ENCODE measurements around the gene ZBTB11. TPM values are rescaled to one million over a fixed set of nuclear protein-coding genes. Genes with fewer than 3 reads are reported as not detected.
A peak's percentile ranks its signal among the peaks of the same experiment; 100 is the strongest.

ZBTB11 gene
- total and polyA plus RNA-seq, 2 donors (not counting 3 experiments of a cell fraction or from before 2014, with no cell fraction given) = 4.2 to 15.8 TPM

DNA sequence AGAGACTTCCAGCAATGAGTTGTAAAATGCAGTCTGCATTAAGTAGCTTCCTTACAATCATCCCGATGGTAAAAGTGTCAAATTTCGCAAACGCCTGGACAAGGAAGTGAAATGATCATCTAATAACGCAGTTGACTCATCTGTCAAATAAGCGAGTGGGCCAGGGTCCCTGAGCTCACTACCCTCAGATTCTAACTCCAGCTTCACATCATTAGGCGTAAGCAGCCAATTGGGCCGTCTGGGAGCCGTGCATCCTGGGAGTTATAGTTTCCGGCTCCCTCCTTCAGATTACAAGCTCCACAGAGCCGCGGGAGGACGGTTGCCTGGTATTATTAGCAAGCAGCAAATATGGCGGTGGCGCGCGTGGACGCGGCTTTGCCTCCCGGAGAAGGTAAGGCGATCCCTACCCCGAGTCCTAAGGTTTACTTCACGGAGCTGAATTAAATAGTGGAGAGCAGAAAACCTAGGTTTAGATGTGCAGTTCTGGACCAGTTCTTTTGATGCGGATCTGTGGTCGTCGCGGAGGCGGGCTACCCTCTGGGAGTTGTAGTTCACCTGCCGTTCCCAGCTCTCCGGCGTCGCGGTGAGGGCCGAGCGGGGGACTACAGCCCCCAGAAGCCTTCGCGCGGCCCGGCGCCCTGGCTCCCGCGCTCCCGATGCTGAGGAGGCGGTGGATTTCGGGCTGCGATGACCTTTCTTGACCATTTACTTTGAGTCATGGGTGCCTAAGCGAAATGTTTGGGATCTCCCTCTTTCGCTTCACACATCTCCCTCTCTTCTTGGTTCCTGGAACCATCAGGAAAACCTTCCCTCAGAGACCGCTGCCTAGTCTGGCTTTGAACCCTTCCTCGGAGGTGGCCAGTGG, 47.6 kb upstream of the ZBTB11 start, which contains the start of gene CEP97:
Gene CEP97 (plus strand): TSS at position 286 of the 865 bp plus-strand sequence. CDS start 63 bp downstream, at position 349.
- no peaks in the 10 kb centered on the region for H3K9me3 ChIP-seq (replicated peaks; ENCODE audit: control insufficient read depth, insufficient read depth, low read length)
- TF ChIP-seq, protein P1, sequence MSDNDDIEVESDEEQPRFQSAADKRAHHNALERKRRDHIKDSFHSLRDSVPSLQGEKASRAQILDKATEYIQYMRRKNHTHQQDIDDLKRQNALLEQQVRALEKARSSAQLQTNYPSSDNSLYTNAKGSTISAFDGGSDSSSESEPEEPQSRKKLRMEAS (IDR thresholded peaks at IDR 0.05; ENCODE audit: insufficient read depth, insufficient read length) = no peak
- TF ChIP-seq POLR2A (IDR thresholded peaks at IDR 0.05; ENCODE audit: low read depth, low read length) (peak; percentile 72), FOS (IDR thresholded peaks at IDR 0.05; ENCODE audit: borderline replicate concordance, insufficient read depth, low read length) (peak; percentile 25)
- H3K79me2 ChIP-seq (ENCODE audit: control insufficient read depth, insufficient read depth, low read length) = peaks cover 18% of the 10 kb centered on the region
- H3K27ac ChIP-seq (ENCODE audit: insufficient read depth, low read depth, low read length) = peak within 1 kb of the TSS; percentile 53
- peaks cover 0 to 7% of the 10 kb centered on the region in 2 experiments for H3K36me3 ChIP-seq (ENCODE audit: control insufficient read depth in 2 of 2, extremely low read depth in 1 of 2, insufficient read depth in 2 of 2, low read length in 2 of 2)
- dilution Hi-C loops (cut with MboI; ENCODE audit: extremely low pct_ligation_motif_present, low sequenced_read_pairs) (no loop called here), intact Hi-C loops (cut with micrococcal nuclease) (loop anchor here (1.0 to 2.0 kb wide), 4 partner anchors 30 to 125 kb away; partner anchors contain the start of genes NFKBIZ, NXPE3 and RPL24)
- no peaks in the 10 kb centered on the region for H3K27me3 ChIP-seq (ENCODE audit: control insufficient read depth in 2 of 2, insufficient read depth in 2 of 2, low read length in 2 of 2)
- peak within 1 kb of the TSS; percentile 72 to 96 (median 94) for H3K4me3 ChIP-seq (replicated peaks in 1 of 3; ENCODE audit: insufficient read depth in 1 of 3, low read depth in 1 of 3, low read length in 3 of 3)
- ChIA-PET POLR2A (interaction anchor here (0.7 to 1.1 kb wide), 6 partner anchors 17 to 127 kb away, joined by 3 to 6 read pairs (median 3); partner anchors contain the start of genes NFKBIZ and RPL24), CTCF (interaction anchor here (0.6 to 1.6 kb wide), 10 partner anchors 17 to 529 kb away, joined by 3 to 7 read pairs (median 4); partner anchors contain the start of genes NXPE3, PCNP and ZBTB11)
- TSS peak; percentile 35 for BruUV-seq (replicated peaks)
- H2AFZ ChIP-seq (ENCODE audit: low read depth, low read length) = peak within 1 kb of the TSS; percentile 91
- no peaks in the 10 kb centered on the region for H4K20me1 ChIP-seq (replicated peaks; ENCODE audit: control insufficient read depth, extremely low read depth, insufficient read depth, low read length)
- H3K4me1 ChIP-seq (ENCODE audit: control insufficient read depth, extremely low read depth, insufficient read depth, low read length) = peaks cover 28% of the 10 kb centered on the region
- peak within 1 kb of the TSS; percentile 88 for H3K9ac ChIP-seq (replicated peaks; ENCODE audit: extremely low read depth, insufficient read depth, low read length)
- H3K9me1 ChIP-seq (replicated peaks; ENCODE audit: control insufficient read depth, extremely low read depth, insufficient read depth, low read length) = no peaks in the 10 kb centered on the region
- FAIRE-seq (peak; percentile 97), DNase-seq (ENCODE audit: low read depth, low spot score) (peak; percentile 94)
- peak within 1 kb of the TSS; percentile 99 for H3K4me2 ChIP-seq (ENCODE audit: insufficient read depth, low read length)

DNA sequence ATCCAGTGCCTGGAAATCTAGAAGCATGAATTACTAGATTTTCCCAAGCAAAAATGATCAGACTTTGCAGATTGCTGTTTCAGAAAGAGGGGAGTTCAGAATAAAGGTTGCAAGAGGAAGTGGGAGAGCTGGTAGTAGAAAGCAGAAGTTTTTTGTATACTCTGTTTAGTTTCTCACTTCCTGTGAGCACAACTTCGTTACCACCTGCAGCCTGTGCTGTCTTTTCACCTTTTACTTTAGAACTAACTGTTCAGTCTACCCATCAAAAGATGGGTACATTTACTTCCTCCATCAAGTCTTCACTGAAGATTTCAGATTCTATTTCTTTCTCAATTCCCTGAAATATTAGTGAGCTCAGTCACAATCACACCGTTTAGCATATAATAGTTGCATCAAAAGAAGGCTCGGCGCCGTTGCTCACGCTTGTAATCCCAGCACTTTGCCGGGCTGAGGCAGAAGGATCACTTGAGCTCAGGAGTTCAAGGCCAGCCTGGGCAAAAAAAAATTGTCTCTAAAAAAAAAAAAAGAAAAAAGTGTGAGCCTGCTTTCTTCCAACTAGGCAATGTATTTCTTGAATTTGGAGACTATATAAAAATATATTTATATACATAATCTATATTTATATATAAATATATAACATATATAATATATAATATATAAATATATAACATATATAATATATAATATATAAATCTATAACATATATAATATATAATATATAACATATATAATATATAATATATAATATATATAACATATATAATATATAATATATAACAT, 45.7 kb upstream of the ZBTB11 start:
- Histone ChIP-seq H3K79me2 (ENCODE audit: control insufficient read depth, insufficient read depth, low read length) (peaks cover 18% of the 10 kb centered on the region), H3K4me2 (ENCODE audit: insufficient read depth, low read length) (no peak overlapping the region), H2AFZ (ENCODE audit: low read depth, low read length) (peak overlapping the region; percentile 6), H3K9me3 (replicated peaks; ENCODE audit: control insufficient read depth, insufficient read depth, low read length) (no peaks in the 10 kb centered on the region), H3K9me1 (replicated peaks; ENCODE audit: control insufficient read depth, extremely low read depth, insufficient read depth, low read length) (no peaks in the 10 kb centered on the region), H3K27me3 (ENCODE audit: control insufficient read depth in 2 of 2, insufficient read depth in 2 of 2, low read length in 2 of 2) (no peaks in the 10 kb centered on the region), H3K36me3 (ENCODE audit: control insufficient read depth in 2 of 2, extremely low read depth in 1 of 2, insufficient read depth in 2 of 2, low read length in 2 of 2) (peaks cover 0 to 4% of the 10 kb centered on the region in 2 experiments), H4K20me1 (replicated peaks; ENCODE audit: control insufficient read depth, extremely low read depth, insufficient read depth, low read length) (no peaks in the 10 kb centered on the region), H3K9ac (replicated peaks; ENCODE audit: extremely low read depth, insufficient read depth, low read length) (no peak overlapping the region), H3K27ac (ENCODE audit: insufficient read depth, low read depth, low read length) (no peak overlapping the region), H3K4me1 (ENCODE audit: control insufficient read depth, extremely low read depth, insufficient read depth, low read length) (peaks cover 26% of the 10 kb centered on the region), H3K4me3 (replicated peaks in 1 of 3; ENCODE audit: insufficient read depth in 1 of 3, low read depth in 1 of 3, low read length in 3 of 3) (no peak overlapping the region)
- FAIRE-seq (peak; percentile 4), DNase-seq (ENCODE audit: low read depth, low spot score) (no peak)
- intact Hi-C loops (cut with micrococcal nuclease) (no loop called here), dilution Hi-C loops (cut with MboI; ENCODE audit: extremely low pct_ligation_motif_present, low sequenced_read_pairs) (no loop called here)
- POLR2A ChIA-PET = no interaction called here
- CTCF ChIA-PET = interaction anchor here (2.3 kb wide), 1 partner anchor 16 kb away, joined by 17 read pairs; no protein-coding TSS in a partner anchor
- BruUV-seq (replicated peaks) = no TSS peak
- TF ChIP-seq GATA2 (IDR thresholded peaks at IDR 0.05; ENCODE audit: insufficient read depth, insufficient read length, low read depth, low read length) (no peak), JUN (IDR thresholded peaks at IDR 0.05; ENCODE audit: borderline replicate concordance, insufficient read depth, insufficient read length, low read depth) (no peak), FOS (IDR thresholded peaks at IDR 0.05; ENCODE audit: borderline replicate concordance, insufficient read depth, low read length) (no peak), EZH2 (IDR thresholded peaks at IDR 0.05; ENCODE audit: borderline replicate concordance, low read depth, low read length, severe bottlenecking) (no peak), POLR2A (IDR thresholded peaks at IDR 0.05; ENCODE audit: low read depth, low read length) (no peak), MYC (IDR thresholded peaks at IDR 0.05; ENCODE audit: low read depth, low read length) (no peak), POLR2AphosphoS5 (IDR thresholded peaks at IDR 0.05; ENCODE audit: insufficient read depth, low read depth, low read length) (no peak)
- TF ChIP-seq, protein P2, sequence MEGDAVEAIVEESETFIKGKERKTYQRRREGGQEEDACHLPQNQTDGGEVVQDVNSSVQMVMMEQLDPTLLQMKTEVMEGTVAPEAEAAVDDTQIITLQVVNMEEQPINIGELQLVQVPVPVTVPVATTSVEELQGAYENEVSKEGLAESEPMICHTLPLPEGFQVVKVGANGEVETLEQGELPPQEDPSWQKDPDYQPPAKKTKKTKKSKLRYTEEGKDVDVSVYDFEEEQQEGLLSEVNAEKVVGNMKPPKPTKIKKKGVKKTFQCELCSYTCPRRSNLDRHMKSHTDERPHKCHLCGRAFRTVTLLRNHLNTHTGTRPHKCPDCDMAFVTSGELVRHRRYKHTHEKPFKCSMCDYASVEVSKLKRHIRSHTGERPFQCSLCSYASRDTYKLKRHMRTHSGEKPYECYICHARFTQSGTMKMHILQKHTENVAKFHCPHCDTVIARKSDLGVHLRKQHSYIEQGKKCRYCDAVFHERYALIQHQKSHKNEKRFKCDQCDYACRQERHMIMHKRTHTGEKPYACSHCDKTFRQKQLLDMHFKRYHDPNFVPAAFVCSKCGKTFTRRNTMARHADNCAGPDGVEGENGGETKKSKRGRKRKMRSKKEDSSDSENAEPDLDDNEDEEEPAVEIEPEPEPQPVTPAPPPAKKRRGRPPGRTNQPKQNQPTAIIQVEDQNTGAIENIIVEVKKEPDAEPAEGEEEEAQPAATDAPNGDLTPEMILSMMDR (IDR thresholded peaks at IDR 0.05; ENCODE audit: extremely low read depth in 1 of 2, insufficient read depth in 1 of 2, low read depth in 1 of 2, low read length in 2 of 2) = no peak
- TF ChIP-seq, protein P1 (IDR thresholded peaks at IDR 0.05; ENCODE audit: insufficient read depth, insufficient read length) = no peak

Measured in endothelial cell of umbilical vein (primary cell).